Parathyroid adenoma (tissue), 2 donors: ENCODE data around the gene CDH4.

Experiments
- H2AFZ ChIP-seq: fragments of 300-600 bp; sonication (generic); one replicate; pipeline ENCODE4 v1.7.0; 2017; ENCODE audit warnings: antibody characterized with exemption, mild to moderate bottlenecking
- H3K27ac ChIP-seq: fragments of 300-600 bp; sonication (generic); one replicate; pipeline ENCODE4 v1.7.0; 2017
- H3K27me3 ChIP-seq: fragments of 300-600 bp; sonication (generic); one replicate; pipeline ENCODE4 v1.7.0; 2017; ENCODE audit warnings: low read length; ENCODE audit not compliant: control insufficient read depth, insufficient read depth
- H3K36me3 ChIP-seq: fragments of 300-600 bp; sonication (generic); one replicate; pipeline ENCODE4 v1.7.0; 2017; ENCODE audit warnings: low read length; ENCODE audit not compliant: control insufficient read depth, insufficient read depth
- H3K4me1 ChIP-seq: fragments of 300-600 bp; sonication (generic); one replicate; pipeline ENCODE4 v1.7.0; 2017; ENCODE audit warnings: control low read depth
- H3K4me2 ChIP-seq: fragments of 300-600 bp; sonication (generic); one replicate; pipeline ENCODE4 v1.7.0; 2017; ENCODE audit warnings: low read length
- H3K4me3 ChIP-seq: fragments of 300-600 bp; sonication (generic); one replicate; pipeline ENCODE4 v1.7.0; 2017; ENCODE audit warnings: low read depth, low read length
- H3K79me2 ChIP-seq: fragments of 300-600 bp; sonication (generic); one replicate; pipeline ENCODE4 v1.7.0; 2017; ENCODE audit warnings: control low read depth
- H3K9ac ChIP-seq: fragments of 300-600 bp; sonication (generic); one replicate; pipeline ENCODE4 v1.7.0; 2017; ENCODE audit warnings: mild to moderate bottlenecking
- H3K9me3 ChIP-seq: fragments of 300-600 bp; sonication (generic); one replicate; pipeline ENCODE4 v1.7.0; 2017; ENCODE audit warnings: low read length; ENCODE audit not compliant: control insufficient read depth
- CTCF ChIP-seq: fragments of 300-600 bp; sonication (generic); IDR thresholded peaks from one replicate; pipeline ENCODE4 v1.7.0; 2017; ENCODE audit warnings: antibody characterized with exemption, mild to moderate bottlenecking
- donor health status: primary hyperparathyroidism.

CDH4 gene

GRCh38 chr20:61587681-61588289, 335.7 kb downstream of the CDH4 start:
- Histone ChIP-seq H3K4me3 (no peak overlapping the region), H3K79me2 (no peaks in the 10 kb centered on the region), H3K27ac (no peak overlapping the region), H3K4me2 (no peak overlapping the region), H3K4me1 (no peaks in the 10 kb centered on the region), H3K9me3 (no peaks in the 10 kb centered on the region), H3K9ac (no peak overlapping the region), H3K36me3 (no peaks in the 10 kb centered on the region), H3K27me3 (no peaks in the 10 kb centered on the region), H2AFZ (no peak overlapping the region)
- no peak for TF ChIP-seq CTCF

GRCh38 chr20:61588411-61589385, 336.6 kb downstream of the CDH4 start:
- Histone ChIP-seq H3K4me3 (no peak overlapping the region), H2AFZ (no peak overlapping the region), H3K9me3 (no peaks in the 10 kb centered on the region), H3K9ac (no peak overlapping the region), H3K27me3 (no peaks in the 10 kb centered on the region), H3K4me1 (no peaks in the 10 kb centered on the region), H3K36me3 (no peaks in the 10 kb centered on the region), H3K4me2 (no peak overlapping the region), H3K27ac (no peak overlapping the region), H3K79me2 (no peaks in the 10 kb centered on the region)
- TF ChIP-seq CTCF, result no peak

- no peak for TF ChIP-seq CTCF
Measured at GRCh38 chr20:61590236-61590635, 338.2 kb downstream of the CDH4 start.

GRCh38 chr20:61593516-61593915, 341.5 kb downstream of the CDH4 start:
- H2AFZ ChIP-seq, result no peak overlapping the region
- no peaks in the 10 kb centered on the region for H3K4me1 ChIP-seq
- H3K4me2 ChIP-seq, result no peak overlapping the region
- no peaks in the 10 kb centered on the region for H3K27me3 ChIP-seq
- no peaks in the 10 kb centered on the region for H3K79me2 ChIP-seq
- no peak overlapping the region for H3K9ac ChIP-seq
- no peaks in the 10 kb centered on the region for H3K36me3 ChIP-seq
- H3K4me3 ChIP-seq, result no peak overlapping the region
- TF ChIP-seq CTCF, result no peak
- no peaks in the 10 kb centered on the region for H3K9me3 ChIP-seq
- no peak overlapping the region for H3K27ac ChIP-seq

More at GRCh38 chr20:61590236-61590635, 338.2 kb downstream of the CDH4 start:
- Histone ChIP-seq H3K9ac (no peak overlapping the region), H3K36me3 (no peaks in the 10 kb centered on the region), H3K27me3 (no peaks in the 10 kb centered on the region), H3K27ac (no peak overlapping the region), H2AFZ (no peak overlapping the region), H3K4me3 (no peak overlapping the region), H3K79me2 (no peaks in the 10 kb centered on the region), H3K9me3 (no peaks in the 10 kb centered on the region), H3K4me2 (no peak overlapping the region), H3K4me1 (no peaks in the 10 kb centered on the region)
